ENCODE measurements around the gene TERT. TPM values are rescaled to one million over a fixed set of nuclear protein-coding genes. Genes with fewer than 3 reads are reported as not detected.

TERT gene
- total RNA-seq, 2 donors from 2014 or later, result not detected

- Histone ChIP-seq H3K9me3 (no peaks in the 10 kb centered on the region), H3K4me3 (no peak overlapping the region), H3K36me3 (no peaks in the 10 kb centered on the region), H3K4me1 (ENCODE audit: control insufficient read depth in 1 of 2, low read depth in 2 of 2) (no peaks in the 10 kb centered on the region), H3K27ac (no peak overlapping the region), H3K27me3 (replicated peaks; ENCODE audit: insufficient read depth) (no peaks in the 10 kb centered on the region)
- no peak for TF ChIP-seq CTCF (IDR thresholded peaks at IDR 0.05)
- DNase-seq (ENCODE audit: low spot score), result no peak
- ATAC-seq (ENCODE audit: insufficient number of reproducible peaks, low FRiP score, low read depth), result no peak
Observed at GRCh38 chr5:1239505-1240251, 55.2 kb downstream of the TERT start.

DNA sequence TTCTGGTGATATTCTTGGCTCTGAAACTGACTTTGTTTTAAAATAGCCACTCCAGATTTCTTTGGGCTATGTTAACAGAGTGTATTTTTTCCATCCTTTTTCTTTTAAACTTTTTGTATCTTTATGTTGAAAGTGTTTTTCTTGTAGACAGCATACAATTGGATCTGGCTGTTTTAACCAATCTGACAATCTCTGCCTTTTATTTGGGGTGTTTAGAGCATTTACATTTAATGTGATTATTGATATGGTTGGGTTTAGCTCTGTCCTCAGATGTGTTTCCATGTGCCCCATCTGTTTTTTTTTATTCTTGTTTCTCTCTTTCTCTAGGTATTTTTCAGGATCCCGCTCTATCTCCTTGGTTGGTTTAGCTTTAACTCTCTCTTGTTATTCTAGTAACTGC, 59.0 kb downstream of the TERT start:
- H3K27me3 ChIP-seq (replicated peaks; ENCODE audit: insufficient read depth), result no peaks in the 10 kb centered on the region
- DNase-seq (ENCODE audit: low spot score) (no peak), ATAC-seq (ENCODE audit: insufficient number of reproducible peaks, low FRiP score, low read depth) (no peak)
- TF ChIP-seq CTCF (IDR thresholded peaks at IDR 0.05), result no peak
- no peaks in the 10 kb centered on the region for H3K36me3 ChIP-seq
- H3K4me1 ChIP-seq (ENCODE audit: control insufficient read depth in 1 of 2, low read depth in 2 of 2), result no peaks in the 10 kb centered on the region
- no peak overlapping the region for H3K4me3 ChIP-seq
- no peaks in the 10 kb centered on the region for H3K9me3 ChIP-seq
- H3K27ac ChIP-seq, result no peak overlapping the region

- no peak for DNase-seq (ENCODE audit: low spot score)
- ATAC-seq (ENCODE audit: insufficient number of reproducible peaks, low FRiP score, low read depth), result no peak
- Histone ChIP-seq H3K27ac (no peak overlapping the region), H3K27me3 (replicated peaks; ENCODE audit: insufficient read depth) (no peaks in the 10 kb centered on the region), H3K4me1 (ENCODE audit: control insufficient read depth in 1 of 2, low read depth in 2 of 2) (no peaks in the 10 kb centered on the region), H3K36me3 (no peaks in the 10 kb centered on the region), H3K9me3 (no peaks in the 10 kb centered on the region), H3K4me3 (no peak overlapping the region)
- no peak for TF ChIP-seq CTCF (IDR thresholded peaks at IDR 0.05)
Observed at GRCh38 chr5:1235379-1235778, 59.5 kb downstream of the TERT start.

DNA sequence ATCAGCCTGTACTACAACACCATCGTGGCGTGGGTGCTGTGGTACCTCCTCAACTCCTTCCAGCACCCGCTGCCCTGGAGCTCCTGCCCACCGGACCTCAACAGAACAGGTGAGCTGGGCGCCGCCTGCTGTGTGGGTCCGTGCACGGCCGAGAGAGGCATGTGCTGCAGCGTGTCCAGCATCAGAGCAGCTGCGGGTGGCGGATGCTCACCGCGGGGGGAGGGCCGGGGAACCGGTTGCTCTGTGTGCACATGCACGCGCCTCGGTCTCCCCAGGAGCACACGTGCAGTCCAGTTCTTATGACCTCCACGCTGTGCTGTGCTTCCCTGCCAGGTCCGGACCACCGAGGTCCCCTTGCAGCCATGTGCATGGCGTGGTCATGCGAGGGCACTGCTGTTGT, 62.1 kb downstream of the TERT start:
- Histone ChIP-seq H3K4me3 (no peak overlapping the region), H3K36me3 (no peaks in the 10 kb centered on the region), H3K27ac (no peak overlapping the region), H3K27me3 (replicated peaks; ENCODE audit: insufficient read depth) (no peaks in the 10 kb centered on the region), H3K4me1 (ENCODE audit: control insufficient read depth in 1 of 2, low read depth in 2 of 2) (no peaks in the 10 kb centered on the region), H3K9me3 (no peaks in the 10 kb centered on the region)
- no peak for DNase-seq (ENCODE audit: low spot score)
- no peak for ATAC-seq (ENCODE audit: insufficient number of reproducible peaks, low FRiP score, low read depth)
- no peak for TF ChIP-seq CTCF (IDR thresholded peaks at IDR 0.05)

- Histone ChIP-seq H3K27me3 (replicated peaks; ENCODE audit: insufficient read depth) (no peaks in the 10 kb centered on the region), H3K27ac (no peak overlapping the region), H3K4me1 (ENCODE audit: control insufficient read depth in 1 of 2, low read depth in 2 of 2) (no peaks in the 10 kb centered on the region), H3K9me3 (no peaks in the 10 kb centered on the region), H3K36me3 (no peaks in the 10 kb centered on the region), H3K4me3 (no peak overlapping the region)
- no peak for ATAC-seq (ENCODE audit: insufficient number of reproducible peaks, low FRiP score, low read depth)
- no peak for DNase-seq (ENCODE audit: low spot score)
- no peak for TF ChIP-seq CTCF (IDR thresholded peaks at IDR 0.05)
Observed at GRCh38 chr5:1231354-1231905, 63.4 kb downstream of the TERT start.

Data from thoracic aorta (tissue), 2 donors.